ENCODE results near the gene SIDT1. TPM values are rescaled to one million over a fixed set of nuclear protein-coding genes. Genes with fewer than 3 reads are reported as not detected.

The SIDT1 gene
- total RNA-seq, 1 experiment from 2014 or later: 0.22 TPM

- peak; percentile 65 for ATAC-seq
- H3K9me3 Mint-ChIP-seq: peaks cover 4% of the 10 kb centered on the region; the same call in 1 of the 2 replicates
- ChIA-PET CTCF (interaction anchor here (1.4 to 2.4 kb wide), 2 partner anchors 25 to 59 kb away, joined by 5 to 12 read pairs; no protein-coding TSS in a partner anchor), POLR2A (interaction anchor here (0.5 kb wide), 1 partner anchor 145 kb away, joined by 3 read pairs; no protein-coding TSS in a partner anchor)
- H3K4me1 Mint-ChIP-seq: no peaks in the 10 kb centered on the region
- H3K27ac Mint-ChIP-seq: no peak overlapping the region
- TF ChIP-seq NR2C2 (CRISPR knock-in tag; IDR thresholded peaks at IDR 0.05): no peak
- no peak for TF ChIP-seq TEAD1 (CRISPR knock-in tag; IDR thresholded peaks at IDR 0.05)
- TF ChIP-seq USF1 (CRISPR knock-in tag; IDR thresholded peaks at IDR 0.05): no peak
- TF ChIP-seq GABPB1 (CRISPR knock-in tag; IDR thresholded peaks at IDR 0.05): no peak
- no peak for TF ChIP-seq ZNF317 (CRISPR knock-in tag; IDR thresholded peaks at IDR 0.05; ENCODE audit: borderline replicate concordance, low read depth)
- no peak for TF ChIP-seq CREM (CRISPR knock-in tag; IDR thresholded peaks at IDR 0.05)
- no peak for TF ChIP-seq ZNF512 (CRISPR knock-in tag; IDR thresholded peaks at IDR 0.05; ENCODE audit: borderline replicate concordance)
- no peak for TF ChIP-seq CBFB (CRISPR knock-in tag; IDR thresholded peaks at IDR 0.05; ENCODE audit: low read depth)
- TF ChIP-seq SOX15 (CRISPR knock-in tag; IDR thresholded peaks at IDR 0.05): no peak
- TF ChIP-seq E2F5 (CRISPR knock-in tag; IDR thresholded peaks at IDR 0.05): no peak
- TF ChIP-seq SMAD4 (CRISPR knock-in tag; IDR thresholded peaks at IDR 0.05): no peak
- TF ChIP-seq FOXK1 (CRISPR knock-in tag; IDR thresholded peaks at IDR 0.05): no peak
- TF ChIP-seq TP53 (CRISPR knock-in tag; IDR thresholded peaks at IDR 0.05): no peak
- no peak for TF ChIP-seq ATF3 (CRISPR knock-in tag; conservative IDR thresholded peaks at IDR 0.05)
- TF ChIP-seq HMGA2 (CRISPR knock-in tag; IDR thresholded peaks at IDR 0.05): no peak
- no peak for TF ChIP-seq CREB1 (CRISPR knock-in tag; IDR thresholded peaks at IDR 0.05)
- no peak for TF ChIP-seq RORB (CRISPR knock-in tag; IDR thresholded peaks at IDR 0.05)
- no peak overlapping the region for H3K4me3 Mint-ChIP-seq
- peaks cover 2% of the 10 kb centered on the region; the same call in 1 of the 2 replicates for H3K27me3 Mint-ChIP-seq (ENCODE audit: low read depth)
- H3K36me3 Mint-ChIP-seq: no peaks in the 10 kb centered on the region
- DNase-seq (ENCODE audit: low spot score): no peak
Observed at GRCh38 chr3:113552851-113553250, 20.5 kb downstream of the SIDT1 start.

GRCh38 chr3:113555138-113555537 is 22.8 kb downstream of the SIDT1 start:
- CTCF ChIA-PET: interaction anchor here (1.8 to 2.4 kb wide), 2 partner anchors 23 to 60 kb away, joined by 5 to 12 read pairs; no protein-coding TSS in a partner anchor
- POLR2A ChIA-PET: no interaction called here

More at GRCh38 chr3:113555138-113555537, 22.8 kb downstream of the SIDT1 start:
- Mint-ChIP-seq H3K27ac (no peak overlapping the region), H3K27me3 (ENCODE audit: low read depth) (peaks cover 2% of the 10 kb centered on the region; the same call in 1 of the 2 replicates), H3K9me3 (no peaks in the 10 kb centered on the region), H3K4me3 (no peak overlapping the region), H3K4me1 (no peaks in the 10 kb centered on the region), H3K36me3 (no peaks in the 10 kb centered on the region)
- DNase-seq (ENCODE audit: low spot score) (no peak), ATAC-seq (no peak)
- TF ChIP-seq E2F5 (CRISPR knock-in tag; IDR thresholded peaks at IDR 0.05) (no peak), RELA (CRISPR knock-in tag; IDR thresholded peaks at IDR 0.05; ENCODE audit: borderline replicate concordance) (no peak), CDX4 (CRISPR knock-in tag; IDR thresholded peaks at IDR 0.05; ENCODE audit: borderline replicate concordance) (no peak), HMGA2 (CRISPR knock-in tag; IDR thresholded peaks at IDR 0.05) (no peak), FOXK1 (CRISPR knock-in tag; IDR thresholded peaks at IDR 0.05) (no peak), PRDM15 (CRISPR knock-in tag; IDR thresholded peaks at IDR 0.05) (no peak)
